Stimulated activated CD8-positive, alpha-beta memory T cell treated with anti-CD3 and anti-CD28 coated beads, Interleukin-2, amount 100 ng/mL, for 48 hours (primary cell): ENCODE results near the gene GAS7.
"Not testable (repeated sequence)": the region's sequence is repeated elsewhere in the genome, so short reads cannot be mapped to it uniquely, and the experiment has no call there.

ENCODE experiments used
- DNase-seq, 2 donors: peaks; one replicate each; pipeline ENCODE4 v3.0.0-alpha.2; 2020; ENCODE audit warnings: low read depth in 2 of 2

Gene GAS7

GRCh38 chr17:10072556-10073425, 125.6 kb downstream of the GAS7 start:
- no peak for DNase-seq

DNA sequence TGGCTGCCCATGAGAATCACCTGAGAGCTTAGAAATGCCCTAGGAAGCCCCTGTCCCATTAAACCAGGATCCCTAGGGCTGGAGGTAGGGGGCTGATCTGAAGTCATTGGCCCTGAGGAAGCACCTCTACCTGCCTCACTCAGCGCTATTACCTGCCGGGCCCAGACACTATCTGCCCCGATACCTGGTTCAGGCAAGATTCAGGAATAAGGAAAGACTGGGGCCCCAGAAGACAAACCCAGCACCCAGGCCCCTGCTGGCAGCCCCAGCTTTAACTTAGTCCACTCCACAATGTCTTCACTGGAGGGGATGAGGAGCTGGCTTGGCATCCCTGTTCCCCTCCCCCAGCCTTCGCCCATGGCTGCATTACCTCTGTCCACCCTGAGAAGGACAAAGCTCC, 126.3 kb downstream of the GAS7 start:
- DNase-seq = no peak

DNA sequence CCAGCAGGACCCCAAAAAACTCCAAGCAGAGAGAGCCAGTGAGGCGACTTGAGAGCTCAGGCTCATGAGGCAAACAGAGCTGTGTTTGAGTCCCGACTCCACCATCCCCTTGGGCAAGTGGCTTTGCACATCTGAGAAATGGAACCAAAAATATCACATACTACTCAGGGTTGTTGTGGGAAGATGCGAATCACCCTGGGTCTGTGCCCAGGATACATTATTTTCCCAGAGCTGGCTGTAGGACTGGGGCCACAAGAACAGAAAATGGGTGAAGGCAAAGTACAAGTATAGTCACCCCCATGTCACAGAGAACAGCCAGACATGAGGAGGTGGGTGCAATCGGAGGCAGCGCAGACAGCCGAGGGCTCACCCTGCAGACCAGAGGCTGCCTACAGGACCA, 127.3 kb downstream of the GAS7 start:
- DNase-seq = no peak

- no peak for DNase-seq
Observed at GRCh38 chr17:10070690-10071089, 127.7 kb downstream of the GAS7 start.

DNA sequence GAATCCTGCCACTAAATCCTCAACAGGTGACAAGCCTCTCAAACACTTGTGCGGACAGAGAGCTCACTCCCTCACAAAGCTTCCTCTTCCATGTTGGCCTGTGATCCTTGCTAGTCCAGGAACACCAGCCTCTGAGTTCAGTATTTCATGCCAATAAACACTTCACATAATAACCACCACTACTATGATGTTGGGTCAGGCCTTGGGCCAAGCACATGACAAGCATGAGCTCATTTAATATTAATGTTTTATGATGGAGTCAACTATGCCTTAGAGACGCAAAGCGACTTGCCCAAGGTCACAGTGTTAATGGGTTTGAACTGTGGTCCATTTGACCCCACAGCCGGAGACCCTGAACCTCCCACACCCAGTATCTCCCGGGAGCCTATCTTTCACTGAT, 129.1 kb downstream of the GAS7 start:
- no peak for DNase-seq

- no peak for DNase-seq
Observed at GRCh38 chr17:10067446-10068143, 130.8 kb downstream of the GAS7 start.

GRCh38 chr17:10064536-10064935, 133.9 kb downstream of the GAS7 start:
- no peak for DNase-seq

GRCh38 chr17:10063730-10064241, 134.6 kb downstream of the GAS7 start:
- peak in 1 of 2 donors; percentile 23 for DNase-seq

- DNase-seq = no peak
Observed at GRCh38 chr17:10062691-10063385, 135.6 kb downstream of the GAS7 start.

- no peak for DNase-seq
Observed at GRCh38 chr17:10061111-10061845, 137.1 kb downstream of the GAS7 start.

- DNase-seq = no peak
Observed at GRCh38 chr17:10060526-10060925, 137.9 kb downstream of the GAS7 start.

- DNase-seq = no peak
Observed at GRCh38 chr17:10059684-10060211, 138.7 kb downstream of the GAS7 start.

- DNase-seq = no peak
Observed at GRCh38 chr17:10058921-10059683, 139.3 kb downstream of the GAS7 start.

DNA sequence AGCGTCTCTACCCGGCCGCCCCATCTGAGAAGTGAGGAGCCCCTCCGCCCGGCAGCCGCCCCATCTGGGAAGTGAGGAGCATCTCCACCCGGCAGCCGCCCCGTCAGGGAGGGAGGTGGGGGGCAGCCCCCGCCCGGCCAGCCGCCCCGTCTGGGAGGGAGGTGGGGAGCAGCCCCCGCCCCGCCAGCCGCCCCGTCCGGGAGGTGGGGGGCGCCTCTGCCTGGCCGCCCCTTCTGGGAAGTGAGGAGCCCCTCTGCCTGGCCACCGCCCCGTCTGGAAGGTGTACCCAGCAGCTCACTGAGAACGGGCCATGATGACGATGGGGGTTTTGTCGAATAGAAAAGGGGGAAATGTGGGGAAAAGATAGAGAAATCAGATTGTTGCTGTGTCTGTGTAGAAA, 140.9 kb downstream of the GAS7 start:
- not testable (repeated sequence) for DNase-seq

GRCh38 chr17:10055262-10055975, 143.0 kb downstream of the GAS7 start:
- DNase-seq = no peak

- no peak for DNase-seq
Observed at GRCh38 chr17:10053782-10054540, 144.4 kb downstream of the GAS7 start.

DNA sequence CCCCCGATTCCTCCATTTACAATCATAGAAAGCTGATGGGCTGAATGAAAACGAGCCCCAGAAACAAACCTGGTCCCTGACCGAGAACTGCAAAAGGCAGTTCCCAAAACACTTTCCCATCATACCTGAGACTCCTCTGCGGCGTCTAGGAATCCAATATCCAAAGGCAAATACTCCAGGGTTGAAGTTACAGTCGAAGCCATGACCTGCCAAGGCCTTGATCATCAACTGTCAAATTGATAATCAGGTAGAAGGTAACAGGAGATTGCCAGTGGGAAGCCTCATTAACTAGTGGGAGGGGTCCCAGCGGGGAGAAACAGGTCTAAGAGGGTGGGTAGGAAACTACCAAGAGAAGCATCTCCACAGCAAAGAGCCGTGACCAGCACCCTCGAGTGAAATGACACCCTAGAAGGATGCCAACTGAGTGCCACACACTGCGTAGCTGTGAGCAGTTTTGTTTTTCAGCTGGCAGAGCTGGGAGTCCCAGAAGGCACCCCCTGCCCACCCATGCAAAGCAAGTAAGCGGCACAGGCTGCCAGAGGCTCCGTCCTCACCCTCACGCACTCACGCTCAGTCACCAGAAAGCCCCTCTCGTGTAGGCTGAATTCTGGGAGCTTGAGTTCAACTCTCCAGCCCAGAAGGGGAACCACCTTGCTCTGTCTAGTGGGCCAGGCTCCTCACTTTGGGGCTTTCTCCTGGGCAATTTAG, 146.1 kb downstream of the GAS7 start:
- DNase-seq = no peak

DNA sequence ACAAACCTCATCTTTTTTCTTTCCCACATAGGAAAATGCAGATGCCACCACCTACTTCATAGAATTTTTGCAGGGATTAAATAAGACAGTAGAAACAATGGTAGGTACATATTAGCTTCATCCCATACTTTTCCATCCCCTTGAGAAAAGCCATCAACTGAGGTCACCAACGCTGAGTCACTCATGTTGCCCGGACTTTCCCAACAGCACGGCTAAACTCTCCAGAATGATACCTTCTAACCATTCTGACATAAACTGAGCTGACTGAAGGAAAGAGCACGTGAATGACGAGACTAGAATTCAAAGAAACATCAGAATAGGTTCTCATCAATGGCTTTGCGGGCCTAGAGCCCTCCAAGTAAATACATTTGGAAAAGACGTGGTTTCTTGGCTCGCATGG, 147.3 kb downstream of the GAS7 start:
- DNase-seq = no peak
